H7 (cell line): Measurements from ENCODE around the gene INHBE. TPM values are rescaled to one million over a fixed set of nuclear protein-coding genes. Genes with fewer than 3 reads are reported as not detected.

Experiments used
- DNase-seq: peaks from one replicate; pipeline ENCODE4 v3.0.0; 2012
- H3K27me3 ChIP-seq: 2 replicates; pipeline ENCODE4 v1.6.0; 2011; ENCODE audit warnings: mild to moderate bottlenecking, low read length; ENCODE audit not compliant: control insufficient read depth, insufficient read depth
- H3K36me3 ChIP-seq: replicated peaks from 2 replicates; pipeline ENCODE4 v1.5.1; 2011; ENCODE audit warnings: low read length; ENCODE audit not compliant: control insufficient read depth, insufficient read depth
- H3K4me3 ChIP-seq: 2 replicates; pipeline ENCODE4 v1.5.1; 2011; ENCODE audit warnings: low read depth, mild to moderate bottlenecking, control low read depth, low read length, moderate library complexity; ENCODE audit not compliant: insufficient read depth
- total RNA-seq: library from RNA; depleted of rRNA; stranded (reverse); fragments of >200 nt; shearing (Covaris generic); gene quantifications from 2 replicates; pipeline ENCODE4 v1.2.3, GENCODE V29; 2014

The INHBE gene
- total RNA-seq, 1 experiment from 2014 or later, result 9.6 TPM

GRCh38 chr12:57471661-57472060, 16.6 kb downstream of the INHBE start:
- Histone ChIP-seq H3K4me3 (no peak overlapping the region), H3K36me3 (peaks cover 2% of the 10 kb centered on the region), H3K27me3 (peaks cover 42% of the 10 kb centered on the region)
- no peak for DNase-seq

- Histone ChIP-seq H3K36me3 (peaks cover 2% of the 10 kb centered on the region), H3K4me3 (no peak overlapping the region), H3K27me3 (peaks cover 49% of the 10 kb centered on the region)
- DNase-seq, result no peak
Observed at GRCh38 chr12:57472391-57472790, 17.3 kb downstream of the INHBE start.

- Histone ChIP-seq H3K36me3 (peaks cover 2% of the 10 kb centered on the region), H3K27me3 (peaks cover 49% of the 10 kb centered on the region), H3K4me3 (no peak overlapping the region)
- peak; percentile 13 for DNase-seq
Observed at GRCh38 chr12:57473392-57473791, 18.3 kb downstream of the INHBE start.

GRCh38 chr12:57473886-57474285, 18.8 kb downstream of the INHBE start:
- H3K27me3 ChIP-seq, result peaks cover 49% of the 10 kb centered on the region
- H3K36me3 ChIP-seq, result peaks cover 2% of the 10 kb centered on the region
- DNase-seq, result no peak
- no peak overlapping the region for H3K4me3 ChIP-seq

GRCh38 chr12:57474430-57474829, 19.3 kb downstream of the INHBE start:
- peaks cover 49% of the 10 kb centered on the region for H3K27me3 ChIP-seq
- DNase-seq, result no peak
- H3K36me3 ChIP-seq, result peaks cover 2% of the 10 kb centered on the region
- no peak overlapping the region for H3K4me3 ChIP-seq

- H3K4me3 ChIP-seq, result peak overlapping the region; percentile 43; the same call in 1 of the 2 replicates
- H3K27me3 ChIP-seq, result peaks cover 49% of the 10 kb centered on the region
- peak; percentile 54 for DNase-seq
- peaks cover 2% of the 10 kb centered on the region for H3K36me3 ChIP-seq
Observed at GRCh38 chr12:57474862-57475261, 19.8 kb downstream of the INHBE start.

GRCh38 chr12:57475271-57476161, 20.4 kb downstream of the INHBE start:
- H3K27me3 ChIP-seq, result peaks cover 49% of the 10 kb centered on the region
- peak; percentile 86 for DNase-seq
- H3K4me3 ChIP-seq, result peak overlapping the region; percentile 43
- no peaks in the 10 kb centered on the region for H3K36me3 ChIP-seq

- H3K27me3 ChIP-seq, result peaks cover 49% of the 10 kb centered on the region
- no peak for DNase-seq
- no peaks in the 10 kb centered on the region for H3K36me3 ChIP-seq
- H3K4me3 ChIP-seq, result peak overlapping the region; percentile 43
Observed at GRCh38 chr12:57476162-57476992, 21.3 kb downstream of the INHBE start.

- no peak for DNase-seq
- no peak overlapping the region for H3K4me3 ChIP-seq
- peaks cover 48% of the 10 kb centered on the region for H3K27me3 ChIP-seq
- H3K36me3 ChIP-seq, result no peaks in the 10 kb centered on the region
Observed at GRCh38 chr12:57476993-57477709, 22.0 kb downstream of the INHBE start.

GRCh38 chr12:57477710-57478681, 22.9 kb downstream of the INHBE start:
- Histone ChIP-seq H3K36me3 (no peaks in the 10 kb centered on the region), H3K27me3 (peaks cover 41% of the 10 kb centered on the region), H3K4me3 (no peak overlapping the region)
- DNase-seq, result no peak

GRCh38 chr12:57479043-57479375, 23.9 kb downstream of the INHBE start:
- Histone ChIP-seq H3K27me3 (peaks cover 33% of the 10 kb centered on the region), H3K36me3 (no peaks in the 10 kb centered on the region), H3K4me3 (no peak overlapping the region)
- DNase-seq, result no peak

- H3K4me3 ChIP-seq, result no peak within 1 kb of the TSS
- no peaks in the 10 kb centered on the region for H3K36me3 ChIP-seq
- no peak for DNase-seq
- H3K27me3 ChIP-seq, result peaks cover 28% of the 10 kb centered on the region
Observed at GRCh38 chr12:57479376-57480115, 24.4 kb downstream of the INHBE start, which contains the start of gene ARHGAP9. ARHGAP9 (minus strand) TSS chr12:57479866; CDS start chr12:57479406, 460 bp downstream.

GRCh38 chr12:57481671-57482070, 26.6 kb downstream of the INHBE start:
- no peaks in the 10 kb centered on the region for H3K36me3 ChIP-seq
- peak; percentile 17 for DNase-seq
- no peak overlapping the region for H3K4me3 ChIP-seq
- H3K27me3 ChIP-seq, result peaks cover 7% of the 10 kb centered on the region
